ENCODE measurements around the gene CYSRT1. TPM values are rescaled to one million over a fixed set of nuclear protein-coding genes. Genes with fewer than 3 reads are reported as not detected.

The CYSRT1 gene
- polyA plus RNA-seq, 1 of the 3 experiments (the other 2 are of a cell fraction), result 2.1 TPM

GRCh38 chr9:137205126-137206069 is 19.6 kb upstream of the CYSRT1 start, which contains the start of the genes NDOR1 and TMEM203:
Gene NDOR1, plus strand, starts transcription at chr9:137205700. Its CDS starts 78 bp downstream, at chr9:137205778.
Gene TMEM203, minus strand, starts transcription at chr9:137205648. Its CDS starts 234 bp downstream, at chr9:137205414.
- Histone ChIP-seq H3K27me3 (ENCODE audit: insufficient read depth) (no peaks in the 10 kb centered on the region), H2AFZ (ENCODE audit: low read depth) (peak within 1 kb of the TSS; percentile 56), H3F3A (replicated peaks; ENCODE audit: insufficient read depth) (peaks cover 14% of the 10 kb centered on the region), H4K20me1 (ENCODE audit: insufficient read depth) (no peaks in the 10 kb centered on the region), H3K9me2 (no peaks in the 10 kb centered on the region), H3K9me3 (no peaks in the 10 kb centered on the region), H3K79me2 (ENCODE audit: insufficient read depth) (peaks cover 69% of the 10 kb centered on the region), H3K4me2 (peak within 1 kb of the TSS; percentile 100), H3K4me1 (ENCODE audit: control insufficient read depth in 1 of 2, insufficient read depth in 2 of 2, low read depth in 1 of 2, low read length in 1 of 2) (peaks cover 11 to 38% of the 10 kb centered on the region in 2 experiments), H3K36me3 (replicated peaks in 1 of 2; ENCODE audit: control insufficient read depth in 1 of 2, insufficient read depth in 2 of 2, low read length in 1 of 2) (no peaks in the 10 kb centered on the region), H3K4me3 (ENCODE audit: low read depth in 2 of 2, low read length in 1 of 2) (peak within 1 kb of the TSS; percentile 87 to 100), H3K9ac (peak within 1 kb of the TSS; percentile 99), H3K27ac (ENCODE audit: low read depth in 2 of 2, low read length in 1 of 2) (peak within 1 kb of the TSS; percentile 35 to 51; a peak in 3 of 4 replicates)
- WGBS (ENCODE audit: low lambda C conversion rate), result 2% methylated on average over 28 of the region's 98 CpGs
- DNase-seq, result peak; percentile 99
- ChIA-PET POLR2A (interaction anchor here (0.6 to 1.5 kb wide), 9 partner anchors 10 to 166 kb away, joined by 3 to 6 read pairs (median 3); partner anchors contain the start of genes RNF224 and SSNA1), CTCF (interaction anchor here (0.8 to 2.5 kb wide), 6 partner anchors 16 to 156 kb away, joined by 4 to 9 read pairs (median 4); partner anchors contain the start of gene RNF224)
- TF ChIP-seq USF1 (IDR thresholded peaks at IDR 0.05; ENCODE audit: borderline replicate concordance, low read depth), result no peak
- TF ChIP-seq MEF2A (IDR thresholded peaks at IDR 0.05; ENCODE audit: borderline replicate concordance, low read depth), result no peak
- TF ChIP-seq RCOR1 (IDR thresholded peaks at IDR 0.05; ENCODE audit: low read length), result no peak
- TF ChIP-seq REST (IDR thresholded peaks at IDR 0.05; ENCODE audit: low read depth, low read length), result peak; percentile 43; the same call in 1 of the 2 replicates
- no peak for TF ChIP-seq TEAD4 (IDR thresholded peaks at IDR 0.05; ENCODE audit: borderline replicate concordance, insufficient read depth)
- TF ChIP-seq USF2 (IDR thresholded peaks at IDR 0.05; ENCODE audit: borderline replicate concordance, low read depth, low read length), result no peak
- no peak for TF ChIP-seq RFX5 (IDR thresholded peaks at IDR 0.05; ENCODE audit: low read length)
- no peak for TF ChIP-seq EP300 (IDR thresholded peaks at IDR 0.05; ENCODE audit: borderline replicate concordance in 1 of 2, low read depth in 1 of 2, low read length in 1 of 2)
- TF ChIP-seq MXI1 (IDR thresholded peaks at IDR 0.05; ENCODE audit: low read depth, low read length), result peak; percentile 83; the same call in 1 of the 2 replicates
- TF ChIP-seq RAD21 (IDR thresholded peaks at IDR 0.05; ENCODE audit: low read length), result no peak
- TF ChIP-seq POLR2AphosphoS5 (IDR thresholded peaks at IDR 0.05; ENCODE audit: low read depth, low read length), result peak; percentile 85
- TF ChIP-seq IRF3 (IDR thresholded peaks at IDR 0.05; ENCODE audit: low read depth, low read length), result no peak
- TF ChIP-seq EZH2phosphoT487 (IDR thresholded peaks at IDR 0.05; ENCODE audit: borderline replicate concordance, low read depth), result no peak
- peak; percentile 82 for TF ChIP-seq MAX (IDR thresholded peaks at IDR 0.05; ENCODE audit: low read depth)
- TF ChIP-seq TCF12 (IDR thresholded peaks at IDR 0.05), result no peak
- no peak for TF ChIP-seq FOXM1 (IDR thresholded peaks at IDR 0.05; ENCODE audit: low read depth)
- peak; percentile 95 for TF ChIP-seq GABPA (IDR thresholded peaks at IDR 0.05; ENCODE audit: low read depth)
- TF ChIP-seq YY1 (IDR thresholded peaks at IDR 0.05; ENCODE audit: low read depth), result peak; percentile 91
- TF ChIP-seq ELF1 (IDR thresholded peaks at IDR 0.05), result peak; percentile 96
- no peak for TF ChIP-seq SMC3 (IDR thresholded peaks at IDR 0.05; ENCODE audit: low read depth, low read length)
- no peak for TF ChIP-seq PBX3 (IDR thresholded peaks at IDR 0.05)
- TF ChIP-seq GATA2 (CRISPR knock-in tag; IDR thresholded peaks at IDR 0.05), result no peak
- peak; percentile 92 for TF ChIP-seq TAF1 (IDR thresholded peaks at IDR 0.05; ENCODE audit: borderline replicate concordance, low read depth, low read length)
- peak; percentile 59 for TF ChIP-seq CHD2 (IDR thresholded peaks at IDR 0.05; ENCODE audit: low read length, partially characterized antibody)
